ENCODE results near the gene LRRC74A. TPM values are rescaled to one million over a fixed set of nuclear protein-coding genes. Genes with fewer than 3 reads are reported as not detected.

The LRRC74A gene
- total RNA-seq, 1 donor from 2014 or later, result not detected

DNA sequence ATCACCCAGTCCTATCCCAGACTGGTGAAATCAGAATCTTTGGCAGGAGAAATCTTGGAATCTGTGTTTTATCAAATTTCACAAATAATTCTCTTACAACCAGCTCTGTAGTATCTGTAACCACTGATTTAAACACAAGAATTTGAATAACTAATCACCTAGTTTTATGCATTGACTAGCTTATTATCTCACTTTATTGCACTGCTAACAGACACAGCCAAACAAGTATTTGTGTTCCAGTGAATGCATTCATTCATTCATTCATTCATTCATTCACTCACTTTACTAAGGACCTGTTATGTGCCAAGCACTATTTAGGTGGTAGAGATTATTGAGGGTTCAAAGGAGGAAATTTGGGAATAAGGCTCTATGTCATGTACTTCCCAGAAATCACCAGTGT, 16.2 kb downstream of the LRRC74A start:
- H3K4me3 ChIP-seq (ENCODE audit: low read depth, low read length), result no peak overlapping the region
- FAIRE-seq, result no peak
- no peak for DNase-seq (ENCODE audit: low read depth)
- TF ChIP-seq, protein P1, sequence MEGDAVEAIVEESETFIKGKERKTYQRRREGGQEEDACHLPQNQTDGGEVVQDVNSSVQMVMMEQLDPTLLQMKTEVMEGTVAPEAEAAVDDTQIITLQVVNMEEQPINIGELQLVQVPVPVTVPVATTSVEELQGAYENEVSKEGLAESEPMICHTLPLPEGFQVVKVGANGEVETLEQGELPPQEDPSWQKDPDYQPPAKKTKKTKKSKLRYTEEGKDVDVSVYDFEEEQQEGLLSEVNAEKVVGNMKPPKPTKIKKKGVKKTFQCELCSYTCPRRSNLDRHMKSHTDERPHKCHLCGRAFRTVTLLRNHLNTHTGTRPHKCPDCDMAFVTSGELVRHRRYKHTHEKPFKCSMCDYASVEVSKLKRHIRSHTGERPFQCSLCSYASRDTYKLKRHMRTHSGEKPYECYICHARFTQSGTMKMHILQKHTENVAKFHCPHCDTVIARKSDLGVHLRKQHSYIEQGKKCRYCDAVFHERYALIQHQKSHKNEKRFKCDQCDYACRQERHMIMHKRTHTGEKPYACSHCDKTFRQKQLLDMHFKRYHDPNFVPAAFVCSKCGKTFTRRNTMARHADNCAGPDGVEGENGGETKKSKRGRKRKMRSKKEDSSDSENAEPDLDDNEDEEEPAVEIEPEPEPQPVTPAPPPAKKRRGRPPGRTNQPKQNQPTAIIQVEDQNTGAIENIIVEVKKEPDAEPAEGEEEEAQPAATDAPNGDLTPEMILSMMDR (IDR thresholded peaks at IDR 0.05; ENCODE audit: insufficient read depth, low read length, severe bottlenecking), result no peak
- H3K27me3 ChIP-seq (ENCODE audit: control insufficient read depth, insufficient read depth, low read length), result peaks cover 1% of the 10 kb centered on the region
- H3K36me3 ChIP-seq (ENCODE audit: control insufficient read depth, insufficient read depth, low read length), result no peaks in the 10 kb centered on the region

DNA sequence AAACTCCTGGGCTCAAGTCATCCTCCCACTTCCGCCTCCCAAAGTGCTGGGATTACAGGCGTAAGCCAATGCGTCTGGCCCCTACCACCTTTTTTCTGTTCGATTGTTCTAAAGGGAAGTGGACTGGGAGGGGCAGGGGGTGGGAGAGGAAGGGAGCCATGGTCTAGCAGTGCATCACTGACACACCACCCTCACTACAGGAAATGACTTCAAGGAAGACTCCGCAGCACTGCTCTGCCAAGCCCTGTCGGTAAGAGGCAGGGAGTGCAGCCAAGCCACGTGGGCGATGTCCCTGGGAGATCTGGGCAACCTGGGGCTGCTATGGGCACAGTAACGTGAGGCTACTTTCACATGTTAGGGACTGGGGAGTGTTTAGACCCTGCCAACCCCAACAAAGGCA, 18.0 kb downstream of the LRRC74A start:
- DNase-seq (ENCODE audit: low read depth) (peak; percentile 45), FAIRE-seq (no peak)
- no peaks in the 10 kb centered on the region for H3K27me3 ChIP-seq (ENCODE audit: control insufficient read depth, insufficient read depth, low read length)

GRCh38 chr14:76846331-76847047, 20.3 kb downstream of the LRRC74A start:
- no peak for DNase-seq (ENCODE audit: low read depth)
- no peak for FAIRE-seq
- TF ChIP-seq, protein P1 (IDR thresholded peaks at IDR 0.05; ENCODE audit: insufficient read depth, low read length, severe bottlenecking), result no peak

More for the DNA sequence above, 18.0 kb downstream of the LRRC74A start:
- Histone ChIP-seq H3K36me3 (ENCODE audit: control insufficient read depth, insufficient read depth, low read length) (no peaks in the 10 kb centered on the region), H3K4me3 (ENCODE audit: low read depth, low read length) (no peak overlapping the region)
- TF ChIP-seq, protein P1 (IDR thresholded peaks at IDR 0.05; ENCODE audit: insufficient read depth, low read length, severe bottlenecking), result no peak

GRCh38 chr14:76848879-76849278, 22.7 kb downstream of the LRRC74A start:
- H3K36me3 ChIP-seq (ENCODE audit: control insufficient read depth, insufficient read depth, low read length), result no peaks in the 10 kb centered on the region
- peak; percentile 7 for FAIRE-seq
- H3K27me3 ChIP-seq (ENCODE audit: control insufficient read depth, insufficient read depth, low read length), result no peaks in the 10 kb centered on the region
- TF ChIP-seq, protein P1 (IDR thresholded peaks at IDR 0.05; ENCODE audit: insufficient read depth, low read length, severe bottlenecking), result no peak
- H3K4me3 ChIP-seq (ENCODE audit: low read depth, low read length), result no peak overlapping the region
- no peak for DNase-seq (ENCODE audit: low read depth)

More at GRCh38 chr14:76846331-76847047, 20.3 kb downstream of the LRRC74A start:
- Histone ChIP-seq H3K4me3 (ENCODE audit: low read depth, low read length) (no peak overlapping the region), H3K36me3 (ENCODE audit: control insufficient read depth, insufficient read depth, low read length) (no peaks in the 10 kb centered on the region), H3K27me3 (ENCODE audit: control insufficient read depth, insufficient read depth, low read length) (no peaks in the 10 kb centered on the region)

GRCh38 chr14:76855066-76855465, 28.9 kb downstream of the LRRC74A start:
- H3K4me3 ChIP-seq (ENCODE audit: low read depth, low read length), result no peak overlapping the region
- TF ChIP-seq, protein P1 (IDR thresholded peaks at IDR 0.05; ENCODE audit: insufficient read depth, low read length, severe bottlenecking), result no peak
- H3K27me3 ChIP-seq (ENCODE audit: control insufficient read depth, insufficient read depth, low read length), result peaks cover 4% of the 10 kb centered on the region
- FAIRE-seq (no peak), DNase-seq (ENCODE audit: low read depth) (no peak)
- H3K36me3 ChIP-seq (ENCODE audit: control insufficient read depth, insufficient read depth, low read length), result no peaks in the 10 kb centered on the region

- Histone ChIP-seq H3K4me3 (ENCODE audit: low read depth, low read length) (no peak overlapping the region), H3K27me3 (ENCODE audit: control insufficient read depth, insufficient read depth, low read length) (peaks cover 4% of the 10 kb centered on the region), H3K36me3 (ENCODE audit: control insufficient read depth, insufficient read depth, low read length) (no peaks in the 10 kb centered on the region)
- no peak for DNase-seq (ENCODE audit: low read depth)
- no peak for FAIRE-seq
- TF ChIP-seq, protein P1 (IDR thresholded peaks at IDR 0.05; ENCODE audit: insufficient read depth, low read length, severe bottlenecking), result no peak
Observed at GRCh38 chr14:76856769-76857168, 30.6 kb downstream of the LRRC74A start.
